Ectodermal cell (in vitro differentiated cells): Measurements from ENCODE around the gene TSPY10. TPM values are rescaled to one million over a fixed set of nuclear protein-coding genes. Genes with fewer than 3 reads are reported as not detected.
"Not testable (repeated sequence)": the region's sequence is repeated elsewhere in the genome, so short reads cannot be mapped to it uniquely, and the experiment has no call there.

Experiments used
- H3K27ac ChIP-seq: 2 replicates; pipeline ENCODE4 v1.7.0; 2013; ENCODE audit warnings: mild to moderate bottlenecking, low read depth, low read length; ENCODE audit not compliant: insufficient read depth, poor library complexity, severe bottlenecking
- H3K27me3 ChIP-seq: 2 replicates; pipeline ENCODE4 v1.7.0; 2013; ENCODE audit warnings: mild to moderate bottlenecking, low read length; ENCODE audit not compliant: insufficient read depth, control insufficient read depth, poor library complexity, severe bottlenecking
- H3K36me3 ChIP-seq: one replicate; pipeline ENCODE4 v1.7.0; 2013; ENCODE audit warnings: low read length; ENCODE audit not compliant: control insufficient read depth, insufficient read depth
- H3K4me1 ChIP-seq: one replicate; pipeline ENCODE4 v1.7.0; 2013; ENCODE audit warnings: low read length; ENCODE audit not compliant: control insufficient read depth, insufficient read depth
- H3K4me3 ChIP-seq: 2 replicates; pipeline ENCODE4 v1.7.0; 2013; ENCODE audit warnings: low read depth, low read length, control low read depth; ENCODE audit not compliant: insufficient read depth
- H3K9me3 ChIP-seq: 2 replicates; pipeline ENCODE4 v1.7.0; 2013; ENCODE audit warnings: mild to moderate bottlenecking, low read length, moderate library complexity; ENCODE audit not compliant: control insufficient read depth
- WGBS, 2 experiments: methylation state at CpG; one replicate each; pipeline ENCODE4 v1.1.7; 2013; ENCODE audit warnings: missing lambda C conversion rate in 2 of 2; 5-methylcytosine and 5-hydroxymethylcytosine counted together
- polyA plus RNA-seq, 4 experiments: library from polyadenylated mRNA; stranded (reverse); fragments of 50-300 nt; gene quantifications; one replicate each; pipeline ENCODE4 v1.2.3, GENCODE V29; 2013

Gene TSPY10
- not detected for polyA plus RNA-seq (2013, experiment 1 of 4)
- polyA plus RNA-seq (2013, experiment 2 of 4): not detected
- polyA plus RNA-seq (2013, experiment 3 of 4): not detected
- polyA plus RNA-seq (2013, experiment 4 of 4): not detected

DNA sequence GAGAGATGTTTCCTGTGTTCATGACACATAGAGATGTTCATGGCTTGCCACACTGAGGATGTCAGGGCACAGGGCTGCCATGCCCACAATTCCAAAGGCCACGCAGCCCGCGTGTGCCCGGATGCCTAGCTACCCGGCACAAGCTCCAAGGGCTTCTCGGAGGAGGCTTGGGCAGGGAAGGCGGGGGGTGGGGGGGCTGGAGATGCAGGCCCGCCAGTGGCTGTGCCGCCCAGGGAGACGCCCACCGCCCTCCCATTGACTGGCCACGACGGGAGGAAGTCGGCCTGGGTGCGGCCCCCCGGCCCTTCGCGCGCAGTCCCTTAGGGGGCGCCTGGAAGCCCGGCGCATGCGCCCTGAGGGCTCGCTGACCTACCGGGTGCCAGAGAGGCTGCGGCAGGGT, at the start of gene TSPY10:
TSS of gene TSPY10 (plus strand) at position 301 of the 400 bp plus-strand sequence. CDS start at position 347, 46 bp downstream.
- WGBS, 2 experiments: no CpG with 5 or more reads among the region's 26 CpGs
- not testable (repeated sequence) for H3K4me3 ChIP-seq, H3K27ac ChIP-seq, H3K36me3 ChIP-seq, H3K27me3 ChIP-seq, H3K9me3 ChIP-seq, H3K4me1 ChIP-seq

- not testable (repeated sequence) for H3K4me1 ChIP-seq, H3K36me3 ChIP-seq, H3K9me3 ChIP-seq, H3K27me3 ChIP-seq, H3K4me3 ChIP-seq, H3K27ac ChIP-seq
- WGBS, 2 experiments: no CpG with 5 or more reads among the region's 26 CpGs
These were observed 40.7 kb upstream of the TSPY10 start, which contains the start of gene TSPY9 for GRCh38 chrY:9486967-9487366. TSPY9 (plus strand) TSS chrY:9487267; CDS start chrY:9487313, 46 bp downstream.

- not testable (repeated sequence) for H3K4me1 ChIP-seq, H3K36me3 ChIP-seq, H3K27ac ChIP-seq, H3K9me3 ChIP-seq, H3K4me3 ChIP-seq, H3K27me3 ChIP-seq
- WGBS, 2 experiments: 66 to 80% methylated on average over 1 to 2 of the region's 6 CpGs
These were observed 23.3 kb upstream of the TSPY10 start for GRCh38 chrY:9504396-9504795.

GRCh38 chrY:9516287-9516686, 11.4 kb upstream of the TSPY10 start:
- WGBS, 2 experiments: 77 to 94% methylated on average over 5 of the region's 12 CpGs

More at GRCh38 chrY:9516287-9516686, 11.4 kb upstream of the TSPY10 start:
- H3K27ac ChIP-seq, H3K4me1 ChIP-seq, H3K36me3 ChIP-seq, H3K27me3 ChIP-seq, H3K9me3 ChIP-seq, H3K4me3 ChIP-seq: not testable (repeated sequence)
